HG03354 (cell line): ENCODE data around the gene PRSS22.

Experiments used
- ATAC-seq: cut with Tn5 transposase; IDR thresholded peaks from one replicate; pipeline ENCODE4 v1.9.1; 2021; ENCODE audit warnings: mild to moderate bottlenecking; ENCODE audit not compliant: unreplicated experiment, poor library complexity, severe bottlenecking

Gene PRSS22

DNA sequence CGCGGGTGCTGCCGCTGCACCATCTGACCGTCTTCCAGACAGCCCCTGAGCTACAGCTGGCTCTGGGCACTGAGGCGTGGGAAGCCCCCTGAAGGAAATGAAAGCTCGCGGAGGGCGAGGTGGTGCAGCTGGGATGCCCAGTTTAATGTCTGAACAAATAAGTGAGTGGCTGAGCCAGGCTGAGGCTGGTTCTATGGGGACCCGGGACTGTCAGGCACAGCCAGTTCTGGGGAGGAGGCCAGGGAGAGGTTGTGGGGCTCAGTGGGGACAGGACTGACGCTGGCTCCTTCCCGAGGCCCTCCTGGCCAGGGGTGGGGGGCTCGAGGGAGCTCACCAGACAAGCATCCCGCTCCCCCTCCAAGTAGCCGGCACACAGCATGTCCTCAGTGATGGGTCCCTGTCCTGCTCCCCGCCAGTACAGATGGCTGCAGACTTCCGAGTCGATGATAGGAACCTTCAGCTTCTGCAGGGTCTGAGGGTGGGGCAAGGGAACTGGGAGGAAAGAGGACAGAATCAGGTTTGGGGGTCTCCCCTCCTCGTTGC is 4.4 kb downstream of the PRSS22 start:
- no peak for ATAC-seq

DNA sequence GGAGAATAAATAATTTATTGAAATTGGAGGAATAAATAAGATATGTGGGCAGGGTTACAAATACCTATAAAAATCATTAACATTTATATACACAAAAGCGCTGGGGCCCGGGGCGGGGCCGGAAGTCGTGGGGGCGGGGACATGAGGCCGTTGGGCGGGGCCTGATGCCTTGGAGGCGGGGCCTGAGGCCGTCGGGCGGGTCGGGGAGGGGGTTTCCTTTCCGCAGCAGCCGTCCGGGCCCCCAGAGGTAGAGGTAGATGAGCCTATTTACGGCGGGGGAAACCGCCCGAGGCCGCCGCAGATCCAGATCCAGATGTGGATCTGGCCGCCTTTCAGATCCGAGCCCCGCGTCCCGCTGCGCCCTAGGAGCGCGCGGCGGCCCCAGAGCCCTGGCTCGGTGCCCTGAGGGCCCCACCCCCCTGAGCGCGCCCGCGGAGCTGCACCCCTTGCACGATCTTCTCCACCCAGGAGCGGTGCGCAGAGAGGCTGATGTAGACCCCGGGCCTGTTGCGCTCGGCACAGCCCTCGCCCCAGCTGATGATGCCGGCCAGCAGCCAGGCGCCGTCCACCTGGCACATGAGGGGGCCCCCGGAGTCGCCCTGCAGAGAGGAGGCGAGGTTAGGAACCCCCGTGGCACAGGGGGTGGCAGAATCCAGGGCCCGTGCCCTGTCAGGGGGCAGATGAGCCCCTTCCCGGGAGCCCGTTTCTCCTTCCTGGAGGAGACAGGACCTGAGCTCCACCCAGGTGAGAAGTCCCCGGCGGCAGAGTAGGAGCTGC is 5.1 kb downstream of the PRSS22 start:
- no peak for ATAC-seq

DNA sequence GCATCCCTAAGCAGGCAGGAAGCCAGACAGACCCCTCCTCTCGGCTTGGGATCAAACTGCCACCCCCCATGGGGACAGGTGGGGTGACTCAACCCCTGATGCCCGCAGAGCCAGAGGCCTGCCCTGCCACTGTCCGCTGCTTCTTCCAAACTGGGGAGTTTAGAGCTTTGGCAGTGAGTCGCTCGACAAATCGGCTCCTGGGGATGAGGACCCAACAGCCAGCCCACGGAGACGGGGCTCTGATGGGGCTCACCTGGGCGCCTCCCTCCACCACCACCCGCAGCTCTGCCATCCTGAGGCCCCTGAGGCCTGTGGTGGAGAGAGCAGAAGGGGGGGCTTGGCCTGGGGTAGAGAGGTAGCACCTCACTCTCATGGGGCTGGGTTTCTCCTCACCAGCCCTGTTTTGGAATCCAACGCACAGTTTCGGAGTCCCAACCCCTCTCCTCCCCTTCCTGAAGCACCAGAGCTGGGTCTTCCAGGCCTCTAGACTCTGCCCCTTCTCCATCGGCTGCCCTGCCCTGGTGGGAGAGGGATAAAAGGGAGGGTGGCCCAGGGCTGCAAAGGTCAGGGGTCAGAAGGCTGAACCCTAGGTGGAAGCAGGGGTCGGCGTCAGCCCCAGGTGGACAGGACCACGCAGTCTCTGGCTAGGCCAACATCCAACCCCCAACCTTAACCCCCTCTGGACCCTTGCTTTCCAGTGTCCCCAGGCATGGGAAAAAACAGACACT is 5.8 kb downstream of the PRSS22 start:
- ATAC-seq: no peak

DNA sequence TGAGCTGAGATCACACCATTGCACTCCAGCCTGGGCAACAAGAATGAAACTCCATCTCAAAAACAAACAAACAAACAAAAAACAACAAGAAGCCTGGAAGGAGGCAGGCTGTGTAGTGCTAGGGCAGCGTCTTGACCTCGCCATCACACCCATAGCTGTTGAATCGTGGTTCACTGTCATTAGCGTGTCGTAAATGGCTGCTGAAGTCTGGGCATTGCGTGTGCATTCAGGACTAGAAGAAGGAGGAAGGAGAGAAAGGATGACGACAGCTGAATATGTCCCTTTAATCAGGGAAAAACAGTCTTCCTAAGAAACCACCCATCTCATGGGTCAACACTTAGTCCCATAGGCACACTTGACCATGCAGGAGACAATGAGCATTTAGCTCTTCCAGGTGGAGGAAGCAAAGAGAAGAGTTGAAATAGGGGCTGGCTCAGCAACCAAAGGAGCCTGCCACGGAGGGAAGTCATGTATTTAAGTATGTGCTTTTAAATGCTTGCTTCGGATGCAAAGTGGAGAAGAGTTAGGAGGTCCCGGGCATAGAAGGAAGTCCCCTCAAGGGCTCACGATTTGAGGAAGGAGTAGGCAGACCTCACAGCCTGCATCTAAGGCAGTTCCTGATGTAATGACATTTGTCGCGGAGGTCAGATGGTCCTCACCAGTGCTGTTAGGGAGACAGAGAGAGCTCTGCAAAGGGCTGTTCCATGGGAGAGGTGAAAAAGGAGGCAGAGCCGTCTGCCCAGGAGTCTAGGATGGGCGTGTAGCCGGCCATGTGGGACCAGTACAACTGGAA is 8.8 kb downstream of the PRSS22 start:
- ATAC-seq: no peak

DNA sequence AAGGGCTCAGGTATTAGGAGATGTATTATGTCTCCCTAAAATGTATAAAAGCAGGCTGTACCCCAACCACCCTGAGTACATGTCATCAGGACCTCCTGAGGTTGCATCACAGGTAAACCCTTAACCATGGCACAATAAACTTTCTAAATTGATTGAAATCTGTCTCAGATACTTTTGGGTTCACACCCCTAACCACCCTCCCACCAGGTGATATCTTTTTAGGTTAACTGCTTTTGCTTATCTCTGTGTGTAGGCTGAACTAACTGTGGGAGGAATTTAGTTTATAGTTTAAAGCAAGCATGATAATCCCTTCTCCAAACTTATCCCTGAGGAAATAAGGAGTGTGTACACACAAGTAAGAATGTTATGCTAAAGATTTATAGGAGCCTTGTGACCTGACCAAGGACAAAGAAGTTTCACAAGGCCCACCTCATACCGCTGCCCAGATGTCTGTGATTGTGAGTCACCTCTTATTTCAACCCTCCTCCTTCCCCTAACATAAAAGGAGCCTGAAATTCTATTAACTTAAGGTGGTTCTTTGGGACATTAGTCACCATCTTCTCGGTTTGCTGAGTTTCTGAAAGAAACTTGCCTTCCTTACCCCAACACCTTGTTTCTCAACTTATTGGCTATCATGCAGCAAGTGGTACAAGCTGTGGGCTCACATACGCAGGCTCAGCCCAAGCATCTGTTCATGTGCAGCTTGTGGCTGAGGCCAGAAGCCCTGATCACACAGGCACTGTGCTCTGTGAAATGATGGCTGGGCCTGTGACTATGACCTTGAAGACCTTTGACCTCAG is 11.3 kb downstream of the PRSS22 start:
- no peak for ATAC-seq

DNA sequence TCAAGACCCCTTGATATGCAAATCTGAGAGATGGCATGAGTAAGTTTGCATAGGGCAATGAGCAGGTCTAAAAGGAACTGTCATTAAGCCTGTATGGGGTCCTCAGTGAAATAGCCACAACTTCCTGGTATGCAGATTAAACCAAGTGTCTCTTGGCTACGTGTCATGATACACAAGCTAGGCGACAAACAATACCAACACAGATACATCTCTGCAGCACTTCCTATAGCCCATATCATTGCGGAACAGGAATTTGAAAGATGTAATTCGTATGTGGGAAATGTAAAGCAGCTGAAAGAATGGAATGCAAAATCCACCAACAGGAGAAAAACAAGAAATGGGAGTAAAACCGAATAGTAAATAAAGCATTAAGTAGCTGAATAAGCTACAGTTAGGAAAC is 12.9 kb downstream of the PRSS22 start:
- no peak for ATAC-seq

DNA sequence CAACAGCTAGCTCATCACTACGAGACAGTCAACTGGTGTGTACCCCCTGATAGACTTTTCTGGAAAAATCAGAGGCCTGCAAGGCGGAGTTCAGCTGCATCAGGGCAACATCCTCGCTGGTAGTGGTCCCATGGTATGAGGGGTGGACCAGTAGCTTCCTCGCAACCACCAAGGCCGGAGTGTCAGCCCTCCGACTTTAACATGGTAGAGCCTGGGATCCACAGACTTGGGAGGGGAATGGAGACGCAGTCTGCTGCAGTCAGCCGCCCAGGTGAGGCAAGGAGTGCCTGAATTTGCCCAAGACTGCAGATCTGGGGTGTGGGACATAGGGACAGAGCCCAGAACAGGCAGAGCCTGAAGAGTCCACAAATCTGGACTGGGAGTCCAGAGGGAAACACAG is 14.4 kb downstream of the PRSS22 start:
- ATAC-seq: no peak

DNA sequence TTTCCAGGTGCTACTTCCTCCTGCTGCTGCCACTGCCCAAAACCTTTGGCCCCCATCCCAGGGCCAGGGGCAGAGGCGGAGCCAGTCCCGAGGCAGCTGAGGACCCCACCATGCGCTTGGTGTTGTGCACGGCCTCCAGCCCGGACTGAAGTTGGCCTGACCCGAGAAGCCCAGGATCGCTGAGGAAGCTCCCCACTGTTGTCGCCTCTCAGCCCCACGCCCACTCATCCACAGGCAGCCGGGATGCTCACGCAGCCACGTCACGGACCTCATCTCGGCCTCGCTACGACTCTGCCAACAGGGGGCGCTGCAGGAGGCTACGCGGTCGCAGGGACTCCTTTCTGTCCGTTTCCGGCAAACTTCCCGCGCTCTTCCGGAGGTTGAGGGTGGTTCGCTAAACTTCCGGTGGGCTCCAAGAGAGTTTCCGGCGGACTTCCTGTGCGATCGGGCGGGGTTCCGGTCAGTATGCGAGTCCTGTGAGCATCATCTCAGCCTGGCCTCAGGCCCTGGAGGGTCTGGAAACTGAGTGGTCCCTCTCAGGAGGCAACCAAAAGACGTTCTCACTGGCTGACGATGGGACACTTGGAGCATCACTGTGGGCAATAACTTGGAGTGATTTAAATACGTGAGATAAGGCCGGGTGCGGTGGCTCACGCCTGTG is 15.5 kb downstream of the PRSS22 start:
- no peak for ATAC-seq

DNA sequence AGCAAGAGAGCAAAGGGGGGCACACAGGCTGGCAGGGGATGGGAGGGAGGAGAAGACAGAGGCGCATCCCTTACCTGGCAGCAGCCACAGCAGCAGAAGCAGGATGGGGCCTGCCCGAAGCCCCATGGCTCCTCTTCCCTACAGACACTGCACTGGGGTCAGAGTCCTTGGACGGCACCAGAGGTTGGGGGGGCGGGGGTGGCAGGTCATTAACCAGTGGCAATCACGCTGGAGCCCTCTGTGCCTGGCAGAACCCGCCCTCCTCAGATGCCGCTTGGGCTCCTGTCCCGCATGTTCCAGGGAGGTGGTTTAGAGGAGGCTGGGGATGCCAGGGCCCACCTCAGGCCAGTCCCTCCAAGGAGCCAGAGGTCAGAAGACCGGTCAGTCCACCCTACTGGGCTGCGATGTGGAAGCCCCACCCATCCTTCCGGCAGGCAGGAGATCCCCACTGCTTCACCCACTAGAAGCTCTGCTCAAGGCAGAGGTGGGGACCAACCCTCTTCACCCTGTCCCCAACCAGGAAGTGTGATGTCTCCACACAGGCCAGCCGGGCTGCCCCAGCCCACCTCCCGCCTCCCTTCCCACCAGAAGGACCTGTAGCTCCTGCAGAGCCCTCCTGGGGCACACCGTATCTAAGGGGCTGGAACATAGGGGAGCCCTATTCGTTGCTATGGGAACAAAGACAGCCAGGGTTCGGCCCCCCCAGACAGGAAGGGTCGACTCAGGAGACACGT is 16.2 kb downstream of the PRSS22 start:
- ATAC-seq: no peak

DNA sequence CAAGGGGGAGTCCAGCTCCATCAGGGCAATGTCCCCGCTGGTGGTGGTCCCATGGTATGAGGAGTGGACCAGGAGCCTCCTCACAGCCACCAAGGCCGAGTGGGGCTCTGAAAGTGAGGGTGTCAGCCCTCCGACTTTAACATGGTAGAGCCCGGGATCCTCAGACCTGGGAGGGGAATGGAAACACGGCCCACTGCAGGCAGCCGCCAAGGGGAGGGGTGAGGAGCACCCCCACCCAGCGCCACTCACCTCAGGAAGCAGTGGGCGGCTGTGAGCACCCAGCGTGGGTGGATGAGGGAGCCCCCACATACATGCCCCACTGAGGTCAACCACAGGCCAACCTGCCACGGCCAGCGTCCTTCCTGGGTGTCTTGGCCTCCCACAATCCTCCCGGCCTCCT is 17.1 kb downstream of the PRSS22 start:
- no peak for ATAC-seq

DNA sequence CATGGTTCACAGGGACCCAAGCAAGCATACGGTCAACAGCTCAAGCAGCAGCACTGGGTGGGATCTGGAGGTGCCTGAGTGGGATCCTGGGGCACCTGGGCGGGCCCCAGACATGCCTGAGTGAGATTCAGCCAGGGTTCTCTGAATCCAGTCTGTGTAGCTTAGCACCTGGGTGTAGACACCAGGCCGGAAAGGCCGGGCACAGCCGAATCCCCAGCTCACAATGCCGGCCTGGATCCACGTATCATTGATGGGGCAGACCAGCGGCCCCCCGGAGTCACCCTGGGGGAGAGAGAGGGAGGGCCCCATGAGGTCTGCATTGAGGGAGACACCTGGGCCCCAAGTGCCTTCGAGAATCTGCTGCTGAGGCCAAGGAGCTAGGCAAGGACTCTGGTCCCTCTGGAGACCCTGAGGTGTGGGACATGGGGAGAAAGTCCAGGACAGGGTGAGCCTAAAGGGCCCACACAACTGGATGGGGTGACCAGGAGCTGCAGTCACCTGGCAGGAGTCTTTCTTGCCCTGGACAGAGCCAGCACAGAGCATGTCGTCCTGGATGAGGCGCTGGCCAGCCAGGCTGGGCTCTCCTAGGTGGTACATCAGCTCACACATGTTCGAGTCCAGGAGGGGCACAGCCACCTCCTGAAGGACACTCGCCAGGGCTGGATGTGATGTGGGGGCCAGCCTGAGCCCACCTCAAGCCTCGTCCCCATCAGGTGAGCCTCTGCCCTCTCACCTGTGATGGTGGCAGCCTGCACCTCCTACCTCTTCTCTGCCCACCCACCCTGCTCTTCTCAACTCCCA is 18.1 kb downstream of the PRSS22 start:
- ATAC-seq: no peak

DNA sequence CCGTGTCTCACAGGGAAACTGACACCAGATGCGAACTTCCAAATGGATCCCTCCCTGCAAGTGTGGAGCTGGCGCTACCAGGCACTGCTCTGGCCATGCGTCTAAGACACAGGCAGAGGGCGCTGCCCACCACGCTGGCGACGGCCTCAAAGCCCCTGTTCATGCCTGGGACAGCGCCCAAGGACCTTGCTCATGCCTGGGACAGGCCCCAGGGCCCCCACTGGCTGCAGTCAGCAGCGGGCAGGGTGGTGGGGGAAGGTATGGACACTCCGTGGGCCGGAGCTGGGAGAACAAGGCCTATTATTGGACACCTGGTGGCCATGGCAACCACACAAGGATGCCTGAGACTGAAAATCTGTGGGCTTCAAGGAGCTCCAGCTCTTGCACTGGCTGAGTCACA is 19.0 kb downstream of the PRSS22 start:
- no peak for ATAC-seq

DNA sequence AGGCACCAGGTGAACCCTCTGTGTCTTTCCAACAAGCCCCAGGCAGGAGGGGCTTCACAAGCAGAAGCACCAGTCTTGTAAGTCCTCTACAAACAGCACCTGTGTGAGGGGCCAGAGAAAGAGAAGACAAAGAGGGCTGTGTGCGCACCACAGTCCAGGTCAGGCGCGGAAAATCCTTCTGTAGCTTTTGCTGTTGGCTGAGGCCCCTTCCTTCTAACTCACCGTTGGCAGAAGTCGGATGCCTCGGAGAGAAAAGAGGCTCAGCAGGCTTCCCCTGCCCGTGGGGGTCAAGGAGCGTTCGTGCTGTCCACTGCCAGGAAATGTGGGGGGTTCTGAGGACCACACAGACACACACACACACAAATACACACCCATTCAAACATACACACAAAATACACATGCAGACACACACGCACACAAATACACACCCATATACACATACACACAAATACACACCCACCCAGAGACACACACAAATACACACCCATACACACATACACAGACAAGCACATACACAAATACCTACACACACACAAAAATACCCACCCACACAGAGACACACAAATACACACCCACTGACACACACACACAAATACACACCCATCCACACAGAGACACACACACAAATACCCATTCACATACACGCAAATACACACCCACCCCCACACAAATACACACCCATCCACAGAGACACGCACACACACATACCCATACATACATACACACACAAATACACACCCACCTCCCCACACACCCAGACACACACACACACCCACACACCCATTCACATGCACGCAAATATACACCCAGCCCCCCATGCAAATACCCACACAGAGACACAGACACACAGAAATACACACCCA is 21.1 kb downstream of the PRSS22 start:
- no peak for ATAC-seq

DNA sequence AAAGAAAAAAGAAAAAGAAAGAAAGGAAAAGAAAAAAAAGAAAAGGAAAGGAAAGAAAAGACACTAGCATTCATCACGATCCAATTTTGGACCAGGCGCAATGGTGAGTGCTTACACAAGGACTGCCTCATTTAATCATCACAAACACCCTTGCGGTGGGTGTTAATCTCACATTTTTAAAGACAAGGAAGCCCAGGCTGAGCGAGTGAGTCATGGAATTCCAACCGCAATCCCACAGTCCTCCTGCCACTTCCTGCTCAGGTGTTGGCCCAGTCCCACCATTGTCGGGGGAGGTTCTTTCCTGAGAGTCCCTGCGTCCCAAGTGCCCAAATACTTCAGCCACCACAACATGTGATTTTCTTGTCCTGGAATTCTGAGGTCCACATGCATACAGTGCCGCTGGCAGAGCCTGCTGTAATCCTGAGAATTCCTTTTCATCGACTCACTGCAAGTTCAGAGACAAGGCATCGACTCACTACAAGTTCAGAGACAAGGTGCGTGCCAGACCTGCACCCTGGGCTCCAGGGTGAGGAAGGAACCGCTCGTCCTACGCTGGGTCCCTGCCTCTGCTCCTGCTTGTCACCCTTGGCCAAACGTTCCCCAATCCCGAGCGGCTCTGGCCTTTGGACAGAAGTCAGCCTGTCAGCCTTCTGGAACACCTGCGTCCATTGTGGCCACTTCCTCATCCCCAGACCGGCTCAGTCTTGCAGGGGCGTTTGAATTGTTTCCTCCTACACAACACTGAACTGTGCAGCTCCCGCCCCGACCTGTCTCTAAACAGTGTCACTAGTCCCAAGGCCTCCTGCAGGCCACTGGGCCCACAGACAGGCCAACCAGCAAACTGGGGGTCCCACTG is 22.1 kb downstream of the PRSS22 start:
- no peak for ATAC-seq

DNA sequence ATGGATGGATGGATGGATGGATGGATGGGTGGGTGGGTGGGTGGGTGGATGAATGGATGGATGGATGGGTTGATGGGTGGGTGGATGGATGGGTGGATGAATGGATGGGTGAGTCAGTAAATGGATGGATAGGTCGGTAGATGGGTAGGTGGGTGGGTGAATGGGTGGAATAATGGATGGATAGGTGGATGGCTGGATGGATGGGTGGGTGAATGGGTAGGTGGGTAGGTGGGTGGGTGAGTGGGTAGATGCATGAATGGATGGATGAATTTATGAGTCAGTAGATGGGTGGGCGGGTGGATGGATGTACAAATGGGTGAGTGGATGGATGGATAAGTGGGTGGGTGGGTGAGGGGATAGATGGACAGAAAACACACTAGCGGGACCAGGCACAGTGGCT is 23.0 kb downstream of the PRSS22 start:
- no peak for ATAC-seq

DNA sequence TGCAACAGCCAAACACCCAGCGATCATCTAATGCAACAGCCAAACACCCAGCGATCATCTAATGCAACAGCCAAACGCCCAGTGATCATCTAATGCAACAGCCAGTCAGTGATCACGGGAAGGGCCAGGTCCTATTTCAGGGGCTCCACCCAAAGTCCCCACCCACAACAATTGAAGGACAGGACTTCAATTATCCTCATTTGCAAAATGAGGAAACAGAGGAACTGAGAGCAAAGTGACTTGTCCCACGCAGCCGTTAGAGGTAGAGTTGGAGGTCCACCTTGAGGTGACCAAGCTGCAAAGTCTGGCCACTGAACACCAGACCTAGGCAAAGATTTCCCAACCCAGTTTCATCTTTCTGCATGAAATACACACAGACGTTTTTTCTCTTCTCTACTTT is 24.2 kb downstream of the PRSS22 start:
- no peak for ATAC-seq
